Endothelial cell of umbilical vein (primary cell): Measurements from ENCODE around the gene SLC30A7.
"Not testable (repeated sequence)": the region's sequence is repeated elsewhere in the genome, so short reads cannot be mapped to it uniquely, and the experiment has no call there.

ENCODE experiments used
- CTCF ChIP-seq, 2 donors: IDR thresholded peaks; 1 replicate in 1 of 2; 2 replicates in 1 of 2; pipeline ENCODE4 v1.5.1; 2011; ENCODE audit warnings: low read length in 2 of 2, mild to moderate bottlenecking in 2 of 2, moderate library complexity in 2 of 2, control low read depth in 1 of 2, inconsistent platforms in 1 of 2, low read depth in 1 of 2; ENCODE audit not compliant: insufficient read depth in 1 of 2; ENCODE audit errors: extremely low read depth in 1 of 2
- EZH2 ChIP-seq: IDR thresholded peaks from 2 replicates; pipeline ENCODE4 v1.6.1; 2012; ENCODE audit warnings: borderline replicate concordance, low read depth, mild to moderate bottlenecking, moderate library complexity, low read length, inconsistent platforms; ENCODE audit not compliant: severe bottlenecking
- GATA2 ChIP-seq: IDR thresholded peaks from 2 replicates; pipeline ENCODE4 v1.7.0; 2011; ENCODE audit warnings: low read depth, mild to moderate bottlenecking, moderate library complexity, mixed read lengths, low read length; ENCODE audit not compliant: insufficient read length, insufficient read depth
- JUN ChIP-seq: IDR thresholded peaks from 2 replicates; pipeline ENCODE4 v1.6.1; 2011; ENCODE audit warnings: borderline replicate concordance, low read depth; ENCODE audit not compliant: insufficient read length, insufficient read depth
- POLR2A ChIP-seq: IDR thresholded peaks from 2 replicates; pipeline ENCODE4 v1.6.1; 2012; ENCODE audit warnings: low read depth, mild to moderate bottlenecking, control low read depth, low read length
- POLR2AphosphoS5 ChIP-seq: IDR thresholded peaks from 2 replicates; pipeline ENCODE4 v1.6.1; 2012; ENCODE audit warnings: low read depth, mild to moderate bottlenecking, control low read depth, low read length, moderate library complexity; ENCODE audit not compliant: insufficient read depth
- TF ChIP-seq, protein P1 (sequence below): IDR thresholded peaks from 2 replicates; pipeline ENCODE4 v1.6.1; 2011; ENCODE audit not compliant: insufficient read depth, insufficient read length

GRCh38 chr1:100952970-100953369 is 57.1 kb downstream of the SLC30A7 start:
- TF ChIP-seq EZH2; POLR2AphosphoS5; POLR2A; CTCF (IDR thresholded peaks at IDR 0.05; ENCODE audit: extremely low read depth in 1 of 2, insufficient read depth in 1 of 2, low read depth in 1 of 2, low read length in 2 of 2); GATA2; JUN: not testable (repeated sequence)
- TF ChIP-seq, protein P1, sequence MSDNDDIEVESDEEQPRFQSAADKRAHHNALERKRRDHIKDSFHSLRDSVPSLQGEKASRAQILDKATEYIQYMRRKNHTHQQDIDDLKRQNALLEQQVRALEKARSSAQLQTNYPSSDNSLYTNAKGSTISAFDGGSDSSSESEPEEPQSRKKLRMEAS: not testable (repeated sequence)
